Spleen (tissue), 7 donors: ENCODE data around the gene ZNF576.

Source experiments
- CTCF ChIP-seq, 11 experiments: fragments of 200-600 bp in 7 of 11; fragments of 450-650 bp in 4 of 11; sonication (generic) in 4 of 11; IDR thresholded peaks in 8 of 11; conservative IDR thresholded peaks in 3 of 11; 1 replicate in 7 of 11; 2 replicates in 4 of 11; pipeline versions ENCODE4 v1.4.0 to v1.8.0; 2016 to 2021; ENCODE audit warnings: antibody characterized with exemption in 11 of 11, inconsistent platforms in 4 of 11, mild to moderate bottlenecking in 1 of 11
- POLR2A ChIP-seq, 3 donors: fragments of 450-650 bp; IDR thresholded peaks; one replicate each; pipeline ENCODE4 v1.5.1; 2017; ENCODE audit warnings: antibody characterized with exemption in 3 of 3, mild to moderate bottlenecking in 1 of 3
- donor health status: DM: no; HTN: no; CAD: no; lungs with moderate emphysema.
- donor health status: DM: no; HTN: no; CAD: no.
- donor health status: DM: no; HTN: no; CAD: no.

- TF ChIP-seq CTCF (IDR thresholded peaks at IDR 0.05 in 8 of 11, conservative IDR thresholded peaks at IDR 0.05 in 3 of 11) (no peak), POLR2A (IDR thresholded peaks at IDR 0.05) (no peak)
Observed at GRCh38 chr19:43552616-43553015, 43.8 kb upstream of the ZNF576 start.
